SU-DHL-6 (cell line): ENCODE results near the gene NCDN.

Source experiments
- H2AFZ ChIP-seq: fragments of 200-600 bp; sonication (generic); 2 replicates; pipeline ENCODE4 v1.6.1; 2014; ENCODE audit warnings: low read depth, mild to moderate bottlenecking, moderate library complexity, mixed read lengths, antibody characterized with exemption, low read length; ENCODE audit not compliant: severe bottlenecking
- H3F3A ChIP-seq: fragments of 200-600 bp; shearing (Covaris generic); 2 replicates; pipeline ENCODE4 v1.6.0; 2016; ENCODE audit warnings: antibody characterized with exemption, mild to moderate bottlenecking; ENCODE audit not compliant: insufficient read depth
- H3K27ac ChIP-seq: fragments of 200-600 bp; sonication (generic); 2 replicates; pipeline ENCODE4 v1.5.1; 2016; ENCODE audit warnings: low read depth, mild to moderate bottlenecking, low read length, moderate library complexity, mixed read lengths
- H3K27me3 ChIP-seq: fragments of 200-600 bp; sonication (generic), shearing (Covaris generic); 2 replicates; pipeline ENCODE4 v1.6.0; 2014; ENCODE audit warnings: mild to moderate bottlenecking, low read length
- H3K36me3 ChIP-seq: fragments of 200-600 bp; sonication (generic); 2 replicates; pipeline ENCODE4 v1.6.1; 2014; ENCODE audit warnings: mild to moderate bottlenecking, low read length, mixed read lengths
- H3K4me2 ChIP-seq: fragments of 300-600, 200-600 bp; shearing (Covaris generic), sonication (generic); 2 replicates; pipeline ENCODE4 v1.6.0; 2014; ENCODE audit warnings: low read length, low read depth, mild to moderate bottlenecking; ENCODE audit not compliant: poor library complexity, severe bottlenecking
- H3K4me3 ChIP-seq: fragments of 200-600 bp; sonication (generic); 2 replicates; pipeline ENCODE4 v1.5.1; 2014; ENCODE audit warnings: antibody characterized with exemption, low read length, mild to moderate bottlenecking, mixed read lengths; ENCODE audit not compliant: insufficient read depth, poor library complexity, severe bottlenecking
- H3K79me2 ChIP-seq: fragments of 200-600 bp; sonication (generic); 2 replicates; pipeline ENCODE4 v1.6.1; 2014; ENCODE audit warnings: mild to moderate bottlenecking, low read length, moderate library complexity; ENCODE audit not compliant: insufficient read depth
- H3K9ac ChIP-seq: fragments of 200-600 bp; sonication (generic); 2 replicates; pipeline ENCODE4 v1.7.0; 2014; ENCODE audit warnings: mild to moderate bottlenecking, low read length
- H3K9me2 ChIP-seq: fragments of 200-600 bp; sonication (generic); replicated peaks from 2 replicates; pipeline ENCODE4 v1.6.1; 2014; ENCODE audit warnings: low read length; ENCODE audit not compliant: insufficient read depth
- H3K9me3 ChIP-seq: fragments of 200-600 bp; sonication (generic); 2 replicates; pipeline ENCODE4 v1.6.1; 2014; ENCODE audit warnings: low read length, mixed read lengths; ENCODE audit not compliant: insufficient read depth
- H4K20me1 ChIP-seq: fragments of 200-600 bp; sonication (generic); 2 replicates; pipeline ENCODE4 v1.6.1; 2014; ENCODE audit warnings: low read depth, mild to moderate bottlenecking, antibody characterized with exemption, low read length, moderate library complexity, mixed read lengths
- EZH2phosphoT487 ChIP-seq: fragments of 200-600 bp; sonication (generic), shearing (Covaris generic); conservative IDR thresholded peaks from 2 replicates; pipeline ENCODE4 v1.6.1; 2018; ENCODE audit warnings: mild to moderate bottlenecking, antibody characterized with exemption, low read length, moderate library complexity, mixed read lengths
- TF ChIP-seq, protein P1 (sequence below): fragments of 200-600 bp; sonication (generic); IDR thresholded peaks from one replicate; pipeline ENCODE4 v1.5.1; 2017; ENCODE audit warnings: antibody characterized with exemption, mild to moderate bottlenecking, low read length, moderate library complexity; ENCODE audit not compliant: insufficient read depth, poor library complexity, severe bottlenecking

Gene NCDN

DNA sequence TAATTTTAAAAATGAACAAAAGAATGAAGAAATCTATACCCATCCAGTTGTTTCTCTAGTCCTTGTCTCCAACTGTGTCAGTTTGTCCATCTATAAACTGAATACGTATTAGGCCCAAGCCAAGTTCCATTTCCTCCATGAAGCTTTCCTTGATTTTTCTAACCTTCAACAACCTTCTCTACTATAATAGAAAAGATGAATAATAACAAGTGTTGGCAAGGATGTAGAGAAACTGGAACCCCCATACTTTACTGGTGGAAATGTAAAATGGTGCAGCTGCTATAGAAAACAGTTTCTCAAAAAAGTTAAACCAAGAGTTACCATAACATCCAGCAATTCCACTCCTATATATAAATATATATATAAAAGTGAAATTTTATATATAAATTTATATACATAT lies 11.0 kb upstream of the NCDN start:
- no peak overlapping the region for H3K4me2 ChIP-seq
- TF ChIP-seq EZH2phosphoT487, result no peak
- TF ChIP-seq, protein P1, sequence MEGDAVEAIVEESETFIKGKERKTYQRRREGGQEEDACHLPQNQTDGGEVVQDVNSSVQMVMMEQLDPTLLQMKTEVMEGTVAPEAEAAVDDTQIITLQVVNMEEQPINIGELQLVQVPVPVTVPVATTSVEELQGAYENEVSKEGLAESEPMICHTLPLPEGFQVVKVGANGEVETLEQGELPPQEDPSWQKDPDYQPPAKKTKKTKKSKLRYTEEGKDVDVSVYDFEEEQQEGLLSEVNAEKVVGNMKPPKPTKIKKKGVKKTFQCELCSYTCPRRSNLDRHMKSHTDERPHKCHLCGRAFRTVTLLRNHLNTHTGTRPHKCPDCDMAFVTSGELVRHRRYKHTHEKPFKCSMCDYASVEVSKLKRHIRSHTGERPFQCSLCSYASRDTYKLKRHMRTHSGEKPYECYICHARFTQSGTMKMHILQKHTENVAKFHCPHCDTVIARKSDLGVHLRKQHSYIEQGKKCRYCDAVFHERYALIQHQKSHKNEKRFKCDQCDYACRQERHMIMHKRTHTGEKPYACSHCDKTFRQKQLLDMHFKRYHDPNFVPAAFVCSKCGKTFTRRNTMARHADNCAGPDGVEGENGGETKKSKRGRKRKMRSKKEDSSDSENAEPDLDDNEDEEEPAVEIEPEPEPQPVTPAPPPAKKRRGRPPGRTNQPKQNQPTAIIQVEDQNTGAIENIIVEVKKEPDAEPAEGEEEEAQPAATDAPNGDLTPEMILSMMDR, result no peak
- H2AFZ ChIP-seq, result no peak overlapping the region
- no peaks in the 10 kb centered on the region for H3K9me2 ChIP-seq
- no peak overlapping the region for H3K4me3 ChIP-seq
- peaks cover 16% of the 10 kb centered on the region; the same call in 1 of the 2 replicates for H3K36me3 ChIP-seq
- no peaks in the 10 kb centered on the region for H3K9me3 ChIP-seq
- H4K20me1 ChIP-seq, result no peaks in the 10 kb centered on the region
- no peaks in the 10 kb centered on the region for H3K27me3 ChIP-seq
- no peak overlapping the region for H3K27ac ChIP-seq
- H3K79me2 ChIP-seq, result peaks cover 21% of the 10 kb centered on the region; the same call in 1 of the 2 replicates
- H3K9ac ChIP-seq, result no peak overlapping the region
- H3F3A ChIP-seq, result no peaks in the 10 kb centered on the region

DNA sequence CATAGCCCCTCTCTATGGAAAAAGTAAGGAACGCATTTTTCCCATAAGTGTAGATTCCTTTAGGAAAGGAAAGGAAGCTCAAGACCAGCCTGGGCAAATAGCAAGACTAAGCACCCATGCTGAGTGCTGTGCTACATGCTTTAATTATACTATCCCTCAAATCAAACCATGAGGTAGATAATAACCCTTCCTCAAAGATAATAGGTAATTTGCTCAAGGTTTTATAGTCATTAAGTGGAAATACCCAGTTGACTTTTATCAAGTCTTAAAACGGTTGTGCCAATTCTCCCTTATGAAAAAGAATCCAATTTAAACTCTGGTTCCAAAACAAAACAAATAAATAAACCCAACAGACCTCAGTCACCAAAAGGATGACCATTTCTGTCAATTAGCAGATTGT lies 3.7 kb upstream of the NCDN start:
- no peak overlapping the region for H3K4me2 ChIP-seq
- peaks cover 12% of the 10 kb centered on the region; the same call in 1 of the 2 replicates for H3F3A ChIP-seq
- H3K27ac ChIP-seq, result no peak overlapping the region
- no peak overlapping the region for H2AFZ ChIP-seq
- H4K20me1 ChIP-seq, result no peaks in the 10 kb centered on the region
- H3K79me2 ChIP-seq, result peaks cover 32% of the 10 kb centered on the region
- TF ChIP-seq EZH2phosphoT487, result no peak
- TF ChIP-seq, protein P1, result no peak
- H3K9me2 ChIP-seq, result no peaks in the 10 kb centered on the region
- peaks cover 7% of the 10 kb centered on the region; the same call in 1 of the 2 replicates for H3K36me3 ChIP-seq
- no peaks in the 10 kb centered on the region for H3K27me3 ChIP-seq
- H3K9me3 ChIP-seq, result no peaks in the 10 kb centered on the region
- H3K9ac ChIP-seq, result no peak overlapping the region
- no peak overlapping the region for H3K4me3 ChIP-seq

DNA sequence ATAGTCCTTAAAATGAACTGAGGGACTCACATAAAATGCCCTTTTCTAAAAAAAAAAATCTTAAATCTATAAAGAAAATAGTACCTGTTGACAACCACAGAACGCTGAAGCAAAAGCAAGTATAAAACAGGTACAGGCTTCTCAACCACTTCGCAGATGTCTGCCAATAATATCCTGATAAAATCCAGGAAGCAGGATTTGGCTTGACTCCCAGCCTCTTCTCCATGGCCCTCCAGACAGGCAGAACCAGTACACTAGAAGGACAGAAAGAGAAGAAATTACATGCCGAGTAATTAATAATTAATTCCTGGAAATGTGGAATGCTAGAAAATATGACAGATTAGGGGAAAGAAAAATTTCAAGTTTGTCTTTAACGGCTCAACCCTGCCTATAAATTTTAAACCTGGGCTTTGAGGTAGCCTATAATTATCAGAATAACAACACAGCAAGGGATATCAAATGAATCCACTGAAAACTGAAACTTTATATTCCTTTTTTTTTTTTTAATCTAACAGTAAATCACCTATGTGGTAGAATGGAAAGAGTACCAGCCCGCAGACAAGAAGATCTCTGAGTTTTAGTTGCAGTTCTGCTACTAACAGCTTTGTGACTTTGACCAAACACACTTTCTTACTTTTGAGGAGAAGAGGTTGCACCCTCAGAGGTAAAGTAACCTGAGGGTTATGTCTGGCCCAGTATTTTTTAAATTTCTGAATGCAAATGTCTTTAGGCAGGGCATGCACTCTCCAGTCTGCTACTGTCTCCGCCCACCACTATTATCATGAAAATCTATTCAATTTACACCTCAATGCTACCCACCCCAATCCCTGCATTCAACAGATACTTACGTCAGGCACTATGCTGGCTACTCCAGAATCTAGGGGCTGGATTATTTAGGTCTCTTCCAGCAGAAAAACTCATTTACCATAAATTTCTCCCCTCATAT lies 3.1 kb upstream of the NCDN start:
- Histone ChIP-seq H3K9ac (no peak overlapping the region), H3K9me2 (no peaks in the 10 kb centered on the region), H3K27ac (no peak overlapping the region), H3K4me2 (peak overlapping the region; percentile 66), H3K4me3 (no peak overlapping the region), H3K36me3 (peaks cover 7% of the 10 kb centered on the region; the same call in 1 of the 2 replicates), H2AFZ (no peak overlapping the region), H3K27me3 (no peaks in the 10 kb centered on the region), H4K20me1 (no peaks in the 10 kb centered on the region), H3K9me3 (no peaks in the 10 kb centered on the region), H3K79me2 (peaks cover 32% of the 10 kb centered on the region), H3F3A (peaks cover 12% of the 10 kb centered on the region; the same call in 1 of the 2 replicates)
- TF ChIP-seq, protein P1, result no peak
- TF ChIP-seq EZH2phosphoT487, result no peak
